ENCODE results near the gene NBAS. TPM values are rescaled to one million over a fixed set of nuclear protein-coding genes. Genes with fewer than 3 reads are reported as not detected.

NBAS gene
- total RNA-seq, 3 donors from 2014 or later (not counting 1 experiment from before 2014, with no cell fraction given): 27.8 to 34.7 (median 29.2) TPM

DNA sequence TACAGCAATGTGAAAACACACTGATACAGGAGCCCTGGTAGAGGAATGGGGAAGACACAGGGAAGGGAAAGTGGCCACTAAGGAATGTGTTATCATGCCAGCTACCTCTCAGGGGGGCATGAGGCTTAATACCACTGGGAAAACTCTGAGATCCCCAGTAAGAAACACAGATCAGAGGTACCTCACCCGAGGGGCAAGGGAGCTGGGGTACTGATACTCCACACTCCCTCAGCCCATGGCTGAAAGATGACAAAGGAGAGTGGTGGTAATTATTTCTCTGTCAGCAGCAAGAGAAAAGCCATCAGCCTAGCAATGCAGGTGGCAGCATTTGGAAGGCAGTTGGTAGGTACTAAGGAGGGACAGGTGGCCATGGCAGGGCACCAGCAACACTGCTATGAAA lies 434.8 kb downstream of the NBAS start:
- H3K4me1 Mint-ChIP-seq: no peaks in the 10 kb centered on the region
- ATAC-seq: no peak
- Histone ChIP-seq H3K4me3 (ENCODE audit: low read length) (no peak overlapping the region), H3K36me3 (ENCODE audit: control insufficient read depth, insufficient read depth, low read length) (no peaks in the 10 kb centered on the region), H3K27me3 (ENCODE audit: control insufficient read depth, insufficient read depth, low read length) (no peaks in the 10 kb centered on the region), H3K4me1 (ENCODE audit: control insufficient read depth, insufficient read depth, low read length) (no peaks in the 10 kb centered on the region), H3K27ac (ENCODE audit: low read length) (no peak overlapping the region), H3K9me3 (ENCODE audit: control insufficient read depth, insufficient read depth, low read length) (no peaks in the 10 kb centered on the region)
- WGBS (ENCODE audit: insufficient coverage): no CpG with 5 or more reads among the region's 1 CpG
- DNase-seq: no peak
- H3K36me3 Mint-ChIP-seq: no peaks in the 10 kb centered on the region
- intact Hi-C loops (cut with micrococcal nuclease): no loop called here
- no peak overlapping the region for H3K27ac Mint-ChIP-seq
- H3K4me3 Mint-ChIP-seq: no peak overlapping the region
- no peaks in the 10 kb centered on the region for H3K27me3 Mint-ChIP-seq (ENCODE audit: low read depth in 2 of 2)
- H3K9me3 Mint-ChIP-seq: no peaks in the 10 kb centered on the region
- TF ChIP-seq, protein P1, sequence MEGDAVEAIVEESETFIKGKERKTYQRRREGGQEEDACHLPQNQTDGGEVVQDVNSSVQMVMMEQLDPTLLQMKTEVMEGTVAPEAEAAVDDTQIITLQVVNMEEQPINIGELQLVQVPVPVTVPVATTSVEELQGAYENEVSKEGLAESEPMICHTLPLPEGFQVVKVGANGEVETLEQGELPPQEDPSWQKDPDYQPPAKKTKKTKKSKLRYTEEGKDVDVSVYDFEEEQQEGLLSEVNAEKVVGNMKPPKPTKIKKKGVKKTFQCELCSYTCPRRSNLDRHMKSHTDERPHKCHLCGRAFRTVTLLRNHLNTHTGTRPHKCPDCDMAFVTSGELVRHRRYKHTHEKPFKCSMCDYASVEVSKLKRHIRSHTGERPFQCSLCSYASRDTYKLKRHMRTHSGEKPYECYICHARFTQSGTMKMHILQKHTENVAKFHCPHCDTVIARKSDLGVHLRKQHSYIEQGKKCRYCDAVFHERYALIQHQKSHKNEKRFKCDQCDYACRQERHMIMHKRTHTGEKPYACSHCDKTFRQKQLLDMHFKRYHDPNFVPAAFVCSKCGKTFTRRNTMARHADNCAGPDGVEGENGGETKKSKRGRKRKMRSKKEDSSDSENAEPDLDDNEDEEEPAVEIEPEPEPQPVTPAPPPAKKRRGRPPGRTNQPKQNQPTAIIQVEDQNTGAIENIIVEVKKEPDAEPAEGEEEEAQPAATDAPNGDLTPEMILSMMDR (IDR thresholded peaks at IDR 0.05): no peak

DNA sequence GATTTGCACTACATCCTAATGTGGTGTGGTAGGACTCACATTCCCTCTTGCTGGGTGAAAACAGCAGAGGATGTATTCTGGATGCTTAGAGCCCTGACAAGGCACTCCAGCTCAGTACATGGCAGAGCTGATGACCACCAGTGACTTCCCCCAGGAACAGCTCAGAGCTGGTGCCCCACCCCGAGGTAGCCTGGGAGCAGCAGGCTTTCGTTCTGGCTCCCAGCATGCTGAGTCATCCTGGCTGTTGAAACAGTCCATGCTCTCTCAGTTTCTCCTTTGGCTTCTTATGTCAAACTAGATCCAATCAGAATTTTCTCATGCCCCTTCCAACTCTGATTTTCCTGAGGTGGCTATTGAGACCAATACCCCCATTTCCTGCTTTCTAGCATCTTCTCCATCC lies 438.2 kb downstream of the NBAS start:
- DNase-seq (no peak), ATAC-seq (no peak)
- Mint-ChIP-seq H3K27ac (no peak overlapping the region), H3K4me1 (no peaks in the 10 kb centered on the region), H3K27me3 (ENCODE audit: low read depth in 2 of 2) (no peaks in the 10 kb centered on the region), H3K4me3 (no peak overlapping the region), H3K9me3 (no peaks in the 10 kb centered on the region), H3K36me3 (no peaks in the 10 kb centered on the region)
- Histone ChIP-seq H3K27ac (ENCODE audit: low read length) (no peak overlapping the region), H3K36me3 (ENCODE audit: control insufficient read depth, insufficient read depth, low read length) (no peaks in the 10 kb centered on the region), H3K4me1 (ENCODE audit: control insufficient read depth, insufficient read depth, low read length) (no peaks in the 10 kb centered on the region), H3K4me3 (ENCODE audit: low read length) (no peak overlapping the region), H3K27me3 (ENCODE audit: control insufficient read depth, insufficient read depth, low read length) (no peaks in the 10 kb centered on the region), H3K9me3 (ENCODE audit: control insufficient read depth, insufficient read depth, low read length) (no peaks in the 10 kb centered on the region)
- intact Hi-C loops (cut with micrococcal nuclease): no loop called here
- WGBS (ENCODE audit: insufficient coverage): 89% methylated on average over 2 of the region's 2 CpGs
- TF ChIP-seq, protein P1 (IDR thresholded peaks at IDR 0.05): no peak

DNA sequence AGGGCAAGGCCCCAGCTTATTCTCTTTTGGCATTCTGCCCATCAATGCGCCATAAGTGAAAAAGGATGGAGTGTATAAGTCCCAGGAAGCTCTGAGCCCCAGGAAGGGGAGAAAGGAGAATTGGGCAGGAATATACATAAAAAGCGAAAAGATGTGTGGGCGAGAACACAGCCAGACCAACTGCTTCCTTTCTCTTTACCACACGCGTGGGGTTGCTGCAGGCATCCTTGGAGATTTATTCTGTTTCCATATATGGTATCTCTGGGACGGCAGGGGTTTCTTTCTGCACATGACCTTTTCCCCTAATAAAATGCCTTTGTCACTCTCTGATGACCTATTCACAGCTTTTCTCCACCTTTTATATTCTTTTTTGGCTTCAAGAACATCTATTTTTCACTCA lies 440.5 kb downstream of the NBAS start:
- WGBS (ENCODE audit: insufficient coverage): 12% methylated on average over 5 of the region's 6 CpGs
- H3K27ac Mint-ChIP-seq: no peak overlapping the region
- ATAC-seq (no peak), DNase-seq (no peak)
- no peaks in the 10 kb centered on the region for H3K27me3 ChIP-seq (ENCODE audit: control insufficient read depth, insufficient read depth, low read length)
- H3K4me1 Mint-ChIP-seq: no peaks in the 10 kb centered on the region
- no peaks in the 10 kb centered on the region for H3K9me3 ChIP-seq (ENCODE audit: control insufficient read depth, insufficient read depth, low read length)
- no peaks in the 10 kb centered on the region for H3K4me1 ChIP-seq (ENCODE audit: control insufficient read depth, insufficient read depth, low read length)
- no peak overlapping the region for H3K27ac ChIP-seq (ENCODE audit: low read length)
- H3K4me3 ChIP-seq (ENCODE audit: low read length): no peak overlapping the region
- no peak overlapping the region for H3K4me3 Mint-ChIP-seq
- H3K36me3 Mint-ChIP-seq: no peaks in the 10 kb centered on the region
- no peaks in the 10 kb centered on the region for H3K27me3 Mint-ChIP-seq (ENCODE audit: low read depth in 2 of 2)
- TF ChIP-seq, protein P1 (IDR thresholded peaks at IDR 0.05): no peak
- intact Hi-C loops (cut with micrococcal nuclease): no loop called here
- no peaks in the 10 kb centered on the region for H3K9me3 Mint-ChIP-seq
- no peaks in the 10 kb centered on the region for H3K36me3 ChIP-seq (ENCODE audit: control insufficient read depth, insufficient read depth, low read length)

DNA sequence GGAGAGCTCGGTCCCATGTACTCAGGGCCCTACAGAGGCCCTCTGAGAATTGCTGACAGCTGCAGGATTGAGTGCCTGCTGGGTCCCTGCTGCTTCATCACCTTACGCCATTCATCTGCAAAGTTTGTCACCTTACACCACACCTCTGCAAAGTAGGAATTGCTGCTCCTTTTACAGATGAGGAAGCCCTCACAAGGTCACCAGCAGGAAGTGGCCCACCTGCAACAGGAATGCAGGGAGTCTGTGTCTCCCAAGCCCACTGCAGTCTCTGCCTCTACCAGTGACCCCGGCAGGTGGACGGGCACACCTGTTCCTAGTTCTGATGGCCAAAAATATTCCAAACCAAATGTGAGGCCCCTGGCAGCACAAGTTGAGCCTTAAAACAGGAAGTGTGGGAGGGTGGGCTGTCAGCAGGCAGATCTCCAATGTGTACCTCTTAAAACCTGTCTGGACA lies 441.4 kb downstream of the NBAS start:
- no peak overlapping the region for H3K4me3 ChIP-seq (ENCODE audit: low read length)
- Mint-ChIP-seq H3K36me3 (no peaks in the 10 kb centered on the region), H3K4me3 (no peak overlapping the region), H3K9me3 (no peaks in the 10 kb centered on the region), H3K27me3 (ENCODE audit: low read depth in 2 of 2) (no peaks in the 10 kb centered on the region), H3K4me1 (no peaks in the 10 kb centered on the region), H3K27ac (no peak overlapping the region)
- H3K9me3 ChIP-seq (ENCODE audit: control insufficient read depth, insufficient read depth, low read length): no peaks in the 10 kb centered on the region
- H3K27ac ChIP-seq (ENCODE audit: low read length): no peak overlapping the region
- DNase-seq: no peak
- TF ChIP-seq, protein P1 (IDR thresholded peaks at IDR 0.05): no peak
- H3K27me3 ChIP-seq (ENCODE audit: control insufficient read depth, insufficient read depth, low read length): no peaks in the 10 kb centered on the region
- WGBS (ENCODE audit: insufficient coverage): 71% methylated on average over 4 of the region's 4 CpGs
- no peak for ATAC-seq
- no peaks in the 10 kb centered on the region for H3K4me1 ChIP-seq (ENCODE audit: control insufficient read depth, insufficient read depth, low read length)
- intact Hi-C loops (cut with micrococcal nuclease): no loop called here
- no peaks in the 10 kb centered on the region for H3K36me3 ChIP-seq (ENCODE audit: control insufficient read depth, insufficient read depth, low read length)

Measured in natural killer cell (primary cell).